RWPE1 (cell line): ENCODE measurements around the gene C3orf52.
"Not testable (repeated sequence)": the region's sequence is repeated elsewhere in the genome, so short reads cannot be mapped to it uniquely, and the experiment has no call there.

ENCODE experiments used
- CTCF ChIA-PET: fragments of 350-600 bp; sonication (Branson Sonifier 250); formaldehyde crosslinking; extraction: SDS; loops from one replicate; lab custom pipeline; 2021; lab: Yijun Ruan, JAX
- POLR2A ChIA-PET: fragments of 400-600 bp; formaldehyde crosslinking; extraction: SDS; loops from one replicate; lab custom pipeline; 2020; ENCODE audit warnings: antibody characterized with exemption; ENCODE audit not compliant: low non-redundant PET; lab: Yijun Ruan, JAX
- DNase-seq: peaks from one replicate; pipeline ENCODE4 v3.0.0; 2012; ENCODE audit warnings: low spot score
- H3K27ac ChIP-seq: fragments of 450-650 bp; 2 replicates; pipeline ENCODE4 v1.5.1; 2017
- CTCF ChIP-seq: fragments of 450-650 bp; conservative IDR thresholded peaks from 2 replicates; pipeline ENCODE4 v1.5.1; 2017; ENCODE audit warnings: low read depth, mild to moderate bottlenecking

C3orf52 gene

GRCh38 chr3:112086076-112086854 is at the start of gene C3orf52:
C3orf52 (plus strand) TSS chr3:112086389; CDS start chr3:112086408, 19 bp downstream.
- CTCF ChIA-PET, result interaction anchor here (0.5 kb wide), 1 partner anchor 82 kb away, joined by 4 read pairs; no protein-coding TSS in a partner anchor
- POLR2A ChIA-PET, result no interaction called here
- H3K27ac ChIP-seq, result peak within 1 kb of the TSS; percentile 87
- peak; percentile 90 for DNase-seq
- no peak for TF ChIP-seq CTCF

- CTCF ChIA-PET, DNase-seq, POLR2A ChIA-PET, H3K27ac ChIP-seq: not testable (repeated sequence)
Observed at GRCh38 chr3:112037194-112037593, 49.0 kb upstream of the C3orf52 start.

- POLR2A ChIA-PET, result no interaction called here
- DNase-seq, result peak; percentile 52
Observed at GRCh38 chr3:112038863-112039262, 47.3 kb upstream of the C3orf52 start.

GRCh38 chr3:112041321-112041720 is 44.9 kb upstream of the C3orf52 start:
- no peak for TF ChIP-seq CTCF
- no peak for DNase-seq
- H3K27ac ChIP-seq, result no peak overlapping the region
- POLR2A ChIA-PET, result no interaction called here
- CTCF ChIA-PET, result no interaction called here

More at GRCh38 chr3:112038863-112039262, 47.3 kb upstream of the C3orf52 start:
- no peak for TF ChIP-seq CTCF
- no peak overlapping the region for H3K27ac ChIP-seq
- CTCF ChIA-PET, result no interaction called here

GRCh38 chr3:112042842-112043280 is 43.3 kb upstream of the C3orf52 start:
- no peak overlapping the region for H3K27ac ChIP-seq
- CTCF ChIA-PET, result interaction anchor here (0.6 to 2.2 kb wide), 8 partner anchors 32 to 424 kb away, joined by 3 to 9 read pairs (median 3); partner anchors contain the start of gene GCSAM
- POLR2A ChIA-PET, result no interaction called here
- DNase-seq, result no peak
- TF ChIP-seq CTCF, result no peak

- peak; percentile 94 for TF ChIP-seq CTCF
- ChIA-PET POLR2A (no interaction called here), CTCF (interaction anchor here (0.6 to 2.2 kb wide), 9 partner anchors 32 to 315 kb away, joined by 3 to 9 read pairs (median 3); partner anchors contain the start of gene GCSAM)
- no peak overlapping the region for H3K27ac ChIP-seq
- peak; percentile 79 for DNase-seq
Observed at GRCh38 chr3:112043621-112044201, 42.5 kb upstream of the C3orf52 start.
